ENCODE measurements around the gene VSIG1. TPM values are rescaled to one million over a fixed set of nuclear protein-coding genes. Genes with fewer than 3 reads are reported as not detected.

Gene VSIG1
- total and polyA plus RNA-seq, 10 of the 15 experiments (the other 5 are each of a cell fraction or from before 2014, with no cell fraction given), result 0.04 to 0.08 (median 0.06) TPM; not detected in 7

DNA sequence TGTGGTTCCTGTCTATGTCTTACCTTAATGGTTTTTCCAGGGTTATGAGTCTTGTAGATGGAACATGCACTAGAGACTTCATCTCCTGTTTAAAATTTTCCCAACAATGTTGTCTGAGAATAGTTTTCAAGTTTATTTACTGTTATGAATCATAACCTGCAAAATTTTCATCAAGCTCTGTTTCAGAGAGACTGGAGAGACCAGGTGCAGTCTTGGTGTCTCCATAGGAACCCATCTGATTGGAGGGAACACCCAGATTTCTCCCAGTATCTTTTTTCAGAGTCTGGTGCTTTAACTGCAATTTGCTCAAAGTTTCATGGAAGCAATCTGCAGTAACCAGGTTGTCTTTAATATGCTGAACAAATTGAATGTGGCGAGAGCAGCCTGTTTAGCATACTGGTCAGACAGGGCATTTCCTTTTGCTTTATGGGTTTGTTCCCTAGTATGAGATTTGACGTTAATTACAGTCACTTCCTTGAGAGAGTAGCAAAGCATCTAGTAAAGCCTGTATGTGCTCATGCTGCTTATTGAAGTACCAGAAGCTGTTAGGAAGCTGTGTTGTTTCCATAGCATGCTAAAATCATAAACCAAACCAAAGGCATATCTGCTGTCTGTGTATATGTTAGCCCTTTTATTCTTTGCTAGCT is 18.8 kb upstream of the VSIG1 start (continued):
- TF ChIP-seq, protein P1, sequence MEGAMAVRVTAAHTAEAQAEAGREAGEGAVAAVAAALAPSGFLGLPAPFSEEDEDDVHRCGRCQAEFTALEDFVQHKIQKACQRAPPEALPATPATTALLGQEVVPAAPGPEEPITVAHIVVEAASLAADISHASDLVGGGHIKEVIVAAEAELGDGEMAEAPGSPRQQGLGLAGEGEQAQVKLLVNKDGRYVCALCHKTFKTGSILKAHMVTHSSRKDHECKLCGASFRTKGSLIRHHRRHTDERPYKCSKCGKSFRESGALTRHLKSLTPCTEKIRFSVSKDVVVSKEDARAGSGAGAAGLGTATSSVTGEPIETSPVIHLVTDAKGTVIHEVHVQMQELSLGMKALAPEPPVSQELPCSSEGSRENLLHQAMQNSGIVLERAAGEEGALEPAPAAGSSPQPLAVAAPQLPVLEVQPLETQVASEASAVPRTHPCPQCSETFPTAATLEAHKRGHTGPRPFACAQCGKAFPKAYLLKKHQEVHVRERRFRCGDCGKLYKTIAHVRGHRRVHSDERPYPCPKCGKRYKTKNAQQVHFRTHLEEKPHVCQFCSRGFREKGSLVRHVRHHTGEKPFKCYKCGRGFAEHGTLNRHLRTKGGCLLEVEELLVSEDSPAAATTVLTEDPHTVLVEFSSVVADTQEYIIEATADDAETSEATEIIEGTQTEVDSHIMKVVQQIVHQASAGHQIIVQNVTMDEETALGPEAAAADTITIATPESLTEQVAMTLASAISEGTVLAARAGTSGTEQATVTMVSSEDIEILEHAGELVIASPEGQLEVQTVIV (IDR thresholded peaks at IDR 0.05; ENCODE audit: borderline replicate concordance, partially characterized antibody), result no peak
- no peak for TF ChIP-seq JUND (IDR thresholded peaks at IDR 0.05; ENCODE audit: low read depth, low read length)

DNA sequence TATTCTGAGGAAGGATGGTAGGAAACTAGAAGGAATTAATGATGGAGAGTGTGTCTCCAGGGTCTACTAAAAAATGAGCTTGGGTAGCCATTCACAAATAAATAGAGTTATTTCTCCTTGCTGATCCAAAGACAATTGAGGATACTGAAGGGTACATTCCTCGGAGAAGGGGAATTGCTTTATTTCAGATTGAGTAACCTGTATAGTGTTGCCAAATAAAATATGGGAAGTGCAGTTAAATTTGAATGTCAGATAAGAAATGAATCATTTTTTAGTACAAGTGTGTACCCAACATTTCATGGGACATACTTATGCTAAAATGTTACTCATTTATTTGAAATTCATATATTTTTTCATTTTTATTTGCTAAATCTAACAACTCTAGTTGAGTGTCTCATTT is 16.0 kb upstream of the VSIG1 start:
- TF ChIP-seq FOS (IDR thresholded peaks at IDR 0.05; ENCODE audit: borderline replicate concordance, extremely low read depth, insufficient read length) (no peak), MXI1 (IDR thresholded peaks at IDR 0.05; ENCODE audit: low read depth, low read length) (no peak), BCL11A (IDR thresholded peaks at IDR 0.05; ENCODE audit: low read depth, low read length) (no peak), SRF (IDR thresholded peaks at IDR 0.05; ENCODE audit: low read depth in 2 of 2, low read length in 2 of 2) (no peak), ZNF622 (IDR thresholded peaks at IDR 0.05) (no peak), BACH1 (IDR thresholded peaks at IDR 0.05; ENCODE audit: borderline replicate concordance) (no peak), STAT1 (conservative IDR thresholded peaks at IDR 0.05) (no peak), YBX1 (IDR thresholded peaks at IDR 0.05) (no peak), BRCA1 (IDR thresholded peaks at IDR 0.05; ENCODE audit: low read depth, low read length) (no peak), POU2F2 (IDR thresholded peaks at IDR 0.05; ENCODE audit: borderline replicate concordance, low read depth, low read length) (no peak), SPI1 (IDR thresholded peaks at IDR 0.05; ENCODE audit: borderline replicate concordance, insufficient read depth, low read depth, low read length) (no peak), BHLHE40 (IDR thresholded peaks at IDR 0.05; ENCODE audit: borderline replicate concordance in 1 of 2, low read depth in 2 of 2, low read length in 1 of 2) (no peak), TCF3 (IDR thresholded peaks at IDR 0.05; ENCODE audit: borderline replicate concordance, insufficient read depth, low read depth, low read length) (no peak), HDAC2 (IDR thresholded peaks at IDR 0.05) (no peak), BMI1 (IDR thresholded peaks at IDR 0.05; ENCODE audit: borderline replicate concordance) (no peak)
- TF ChIP-seq, protein P2, sequence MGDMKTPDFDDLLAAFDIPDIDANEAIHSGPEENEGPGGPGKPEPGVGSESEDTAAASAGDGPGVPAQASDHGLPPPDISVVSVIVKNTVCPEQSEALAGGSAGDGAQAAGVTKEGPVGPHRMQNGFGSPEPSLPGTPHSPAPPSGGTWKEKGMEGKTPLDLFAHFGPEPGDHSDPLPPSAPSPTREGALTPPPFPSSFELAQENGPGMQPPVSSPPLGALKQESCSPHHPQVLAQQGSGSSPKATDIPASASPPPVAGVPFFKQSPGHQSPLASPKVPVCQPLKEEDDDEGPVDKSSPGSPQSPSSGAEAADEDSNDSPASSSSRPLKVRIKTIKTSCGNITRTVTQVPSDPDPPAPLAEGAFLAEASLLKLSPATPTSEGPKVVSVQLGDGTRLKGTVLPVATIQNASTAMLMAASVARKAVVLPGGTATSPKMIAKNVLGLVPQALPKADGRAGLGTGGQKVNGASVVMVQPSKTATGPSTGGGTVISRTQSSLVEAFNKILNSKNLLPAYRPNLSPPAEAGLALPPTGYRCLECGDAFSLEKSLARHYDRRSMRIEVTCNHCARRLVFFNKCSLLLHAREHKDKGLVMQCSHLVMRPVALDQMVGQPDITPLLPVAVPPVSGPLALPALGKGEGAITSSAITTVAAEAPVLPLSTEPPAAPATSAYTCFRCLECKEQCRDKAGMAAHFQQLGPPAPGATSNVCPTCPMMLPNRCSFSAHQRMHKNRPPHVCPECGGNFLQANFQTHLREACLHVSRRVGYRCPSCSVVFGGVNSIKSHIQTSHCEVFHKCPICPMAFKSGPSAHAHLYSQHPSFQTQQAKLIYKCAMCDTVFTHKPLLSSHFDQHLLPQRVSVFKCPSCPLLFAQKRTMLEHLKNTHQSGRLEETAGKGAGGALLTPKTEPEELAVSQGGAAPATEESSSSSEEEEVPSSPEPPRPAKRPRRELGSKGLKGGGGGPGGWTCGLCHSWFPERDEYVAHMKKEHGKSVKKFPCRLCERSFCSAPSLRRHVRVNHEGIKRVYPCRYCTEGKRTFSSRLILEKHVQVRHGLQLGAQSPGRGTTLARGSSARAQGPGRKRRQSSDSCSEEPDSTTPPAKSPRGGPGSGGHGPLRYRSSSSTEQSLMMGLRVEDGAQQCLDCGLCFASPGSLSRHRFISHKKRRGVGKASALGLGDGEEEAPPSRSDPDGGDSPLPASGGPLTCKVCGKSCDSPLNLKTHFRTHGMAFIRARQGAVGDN (IDR thresholded peaks at IDR 0.05), result no peak
- DNase-seq (ENCODE audit: low read depth, low spot score) (no peak), FAIRE-seq (no peak), ATAC-seq (no peak)
- intact Hi-C loops (cut with micrococcal nuclease; ENCODE audit: unreplicated experiment) (no loop called here), in situ Hi-C loops (cut with MboI) (no loop called here)
- H3K4me1 ChIP-seq (ENCODE audit: control insufficient read depth, insufficient read depth, low read length), result no peaks in the 10 kb centered on the region
- no peak overlapping the region for H3K4me2 ChIP-seq (ENCODE audit: control insufficient read depth, insufficient read depth)
- H3K36me3 ChIP-seq (ENCODE audit: control insufficient read depth in 2 of 2, insufficient read depth in 2 of 2, low read length in 1 of 2), result no peaks in the 10 kb centered on the region
- no peak overlapping the region for H3K4me3 ChIP-seq
- ChIA-PET RAD21 (ENCODE audit: unreplicated experiment) (no interaction called here), CTCF (no interaction called here), POLR2A (no interaction called here), SMC1A (ENCODE audit: uncharacterized antibody, unreplicated experiment) (no interaction called here)
- no peaks in the 10 kb centered on the region for H3K9me3 ChIP-seq (replicated peaks; ENCODE audit: control insufficient read depth, insufficient read depth, low read length)
- H3K27ac ChIP-seq (ENCODE audit: control insufficient read depth, insufficient read depth), result no peak overlapping the region
- no peak overlapping the region for H3K9ac ChIP-seq (ENCODE audit: control insufficient read depth, insufficient read depth, low read length)
- 43% methylated on average over 1 of the region's 1 CpG for WGBS (ENCODE audit: insufficient coverage, insufficient replicate concordance, low lambda C conversion rate, missing lambda C conversion rate)
- no peaks in the 10 kb centered on the region for H3K27me3 ChIP-seq (replicated peaks in 1 of 2; ENCODE audit: control insufficient read depth in 2 of 2, insufficient read depth in 2 of 2, low read length in 1 of 2)
- no peaks in the 10 kb centered on the region for H4K20me1 ChIP-seq (ENCODE audit: control insufficient read depth, insufficient read depth)
- no TSS peak for BruUV-seq (replicated peaks)
- no peak overlapping the region for H2AFZ ChIP-seq (ENCODE audit: control insufficient read depth, low read depth, low read length)
- H3K79me2 ChIP-seq (ENCODE audit: control insufficient read depth, insufficient read depth, low read length), result no peaks in the 10 kb centered on the region

Data from GM12878 (cell line).